K562 (cell line): ENCODE results near the gene MFNG. TPM values are rescaled to one million over a fixed set of nuclear protein-coding genes. Genes with fewer than 3 reads are reported as not detected.

Experiments used
- ATAC-seq: fragments of 200-7000 bp; cut with Tn5 transposase; 3 replicates; pipeline ENCODE4 v1.9.1; 2020; ENCODE audit warnings: moderate library complexity
- BruUV-seq: library from RNA; stranded (reverse); fragments of 400-500 nt; replicated peaks from 2 replicates; lab custom pipeline; 2021; lab: Mats Ljungman, UMichigan
- CTCF ChIA-PET: fragments of 300-600 bp; formaldehyde crosslinking; extraction: SDS; loops from one replicate; lab custom pipeline; 2021; ENCODE audit warnings: low intra/inter-chr PET ratio; lab: Yijun Ruan, JAX
- POLR2A ChIA-PET: fragments of 300-600, 350-650 bp; sonication (Branson Sonifier 250); formaldehyde crosslinking; extraction: SDS; loops from one replicate; lab custom pipeline; 2021; ENCODE audit warnings: antibody characterized with exemption, inconsistent platforms; lab: Yijun Ruan, JAX
- DNase-seq, 4 experiments: peaks; one replicate each; pipeline versions ENCODE4 v3.0.0 to v3.0.0-alpha.2; 2011 to 2018; ENCODE audit warnings: low spot score in 3 of 4, mixed read lengths in 3 of 4; ENCODE audit errors: extremely low read depth in 1 of 4
- FAIRE-seq: peaks from 2 replicates; lab custom pipeline; 2011; peaks lifted over from hg19 to GRCh38; lab: Jason Lieb, UNC
- H2AFZ ChIP-seq: 2 replicates; pipeline ENCODE4 v1.6.0; 2011; ENCODE audit warnings: low read depth, low read length, control low read depth, inconsistent platforms
- H3K27ac ChIP-seq: fragments of 200-600 bp; 3 replicates; pipeline ENCODE4 v1.8.0; 2011; ENCODE audit warnings: low read depth, mild to moderate bottlenecking, control low read depth, inconsistent platforms, low read length, moderate library complexity, mixed read lengths; ENCODE audit errors: extremely low read depth
- H3K27me3 ChIP-seq, 2 experiments: fragments of 300-600 bp in 1 of 2; 2 replicates in 1 of 2; 3 replicates in 1 of 2; pipeline versions ENCODE4 v1.6.0 to v1.8.0; 2011; ENCODE audit warnings: inconsistent platforms in 2 of 2, low read length in 2 of 2, mild to moderate bottlenecking in 1 of 2, mixed read lengths in 1 of 2, moderate library complexity in 1 of 2; ENCODE audit not compliant: control insufficient read depth in 2 of 2, insufficient read depth in 2 of 2
- H3K36me3 ChIP-seq: fragments of 300-600 bp; 3 replicates; pipeline ENCODE4 v1.8.0; 2011; ENCODE audit warnings: mild to moderate bottlenecking, low read length, inconsistent platforms; ENCODE audit not compliant: control insufficient read depth, insufficient read depth
- H3K4me1 ChIP-seq, 2 experiments: fragments of 200-600 bp in 1 of 2; replicated peaks in 1 of 2; 2 replicates in 1 of 2; 3 replicates in 1 of 2; pipeline versions ENCODE4 v1.5.1 to v1.8.0; 2011; ENCODE audit warnings: inconsistent platforms in 2 of 2, low read length in 2 of 2, mild to moderate bottlenecking in 1 of 2, mixed read lengths in 1 of 2, moderate library complexity in 1 of 2; ENCODE audit not compliant: control insufficient read depth in 2 of 2, insufficient read depth in 2 of 2
- H3K4me2 ChIP-seq: 2 replicates; pipeline ENCODE4 v1.6.1; 2011; ENCODE audit warnings: low read length, control low read depth, inconsistent platforms, mixed read lengths; ENCODE audit not compliant: insufficient read depth
- H3K4me3 ChIP-seq: fragments of 200-600 bp; sonication (generic), shearing (Covaris generic); 2 replicates; pipeline ENCODE4 v1.5.1; 2016; ENCODE audit warnings: control low read depth, inconsistent platforms
- H3K79me2 ChIP-seq: fragments of 200-600 bp; 3 replicates; pipeline ENCODE4 v1.8.0; 2011; ENCODE audit warnings: low read length, inconsistent platforms; ENCODE audit not compliant: control insufficient read depth, insufficient read depth
- H3K9ac ChIP-seq, 2 experiments: 2 replicates each; pipeline versions ENCODE4 v1.6.0 to v1.6.1; 2011; ENCODE audit warnings: low read depth in 2 of 2, low read length in 2 of 2, control low read depth in 1 of 2, inconsistent platforms in 1 of 2, mild to moderate bottlenecking in 1 of 2, mixed read lengths in 1 of 2; ENCODE audit not compliant: insufficient read depth in 1 of 2
- H3K9me1 ChIP-seq: one replicate; pipeline ENCODE4 v1.6.0; 2011; ENCODE audit warnings: inconsistent platforms, mild to moderate bottlenecking, low read length, moderate library complexity; ENCODE audit not compliant: control insufficient read depth, insufficient read depth
- H3K9me3 ChIP-seq: replicated peaks from 2 replicates; pipeline ENCODE4 v1.5.1; 2011; ENCODE audit warnings: low read depth, low read length, inconsistent platforms; ENCODE audit not compliant: control insufficient read depth, insufficient read depth
- H4K20me1 ChIP-seq: replicated peaks from 2 replicates; pipeline ENCODE4 v1.6.1; 2011; ENCODE audit warnings: low read length, inconsistent platforms, mixed read lengths; ENCODE audit not compliant: control insufficient read depth, insufficient read depth
- ATF7 ChIP-seq: fragments of 450-650 bp; IDR thresholded peaks from 2 replicates; pipeline ENCODE4 v1.7.1; 2014; ENCODE audit warnings: mild to moderate bottlenecking, moderate library complexity
- ELF2 ChIP-seq: fragments of 250-450 bp; sonication (Bioruptor Pico); IDR thresholded peaks from 2 replicates; pipeline ENCODE4 v1.5.0; 2021; ENCODE audit warnings: mild to moderate bottlenecking
- ESRRA ChIP-seq: fragments of 450-650 bp; IDR thresholded peaks from 2 replicates; pipeline ENCODE4 v1.6.1; 2014; ENCODE audit warnings: low read depth, mild to moderate bottlenecking, moderate library complexity, borderline replicate concordance
- EZH2 ChIP-seq: IDR thresholded peaks from 2 replicates; pipeline ENCODE4 v1.6.1; 2012; ENCODE audit warnings: low read depth, mild to moderate bottlenecking, inconsistent platforms, low read length, borderline replicate concordance
- FOXA1 ChIP-seq: fragments of 450-650 bp; IDR thresholded peaks from 2 replicates; pipeline ENCODE4 v1.6.1; 2016; ENCODE audit warnings: mild to moderate bottlenecking, borderline replicate concordance
- GABPA ChIP-seq: fragments of 200-800 bp; sonication (Bioruptor generic); conservative IDR thresholded peaks from 2 replicates; pipeline ENCODE4 v1.6.1; 2016; ENCODE audit warnings: low read depth, missing genetic modification characterization, missing compliant biosample characterization
- HDAC1 ChIP-seq, 2 experiments: fragments of 450-650 bp; IDR thresholded peaks; 2 replicates each; pipeline ENCODE4 v1.6.1; 2016 to 2017; ENCODE audit warnings: inconsistent platforms in 1 of 2, mild to moderate bottlenecking in 1 of 2, moderate library complexity in 1 of 2
- HIVEP1 ChIP-seq: fragments of 250-450 bp; sonication (Bioruptor Pico); IDR thresholded peaks from 2 replicates; pipeline ENCODE4 v1.4.0; 2020; ENCODE audit warnings: mild to moderate bottlenecking
- KDM1A ChIP-seq, 2 experiments: fragments of 450-650 bp; IDR thresholded peaks; 2 replicates each; pipeline ENCODE4 v1.6.1; 2016; ENCODE audit warnings: mild to moderate bottlenecking in 2 of 2
- KDM4B ChIP-seq, 2 experiments: fragments of 450-650 bp in 1 of 2; sonication (generic) in 1 of 2; IDR thresholded peaks; 2 replicates each; pipeline ENCODE4 v1.6.1; 2016 to 2017; ENCODE audit warnings: borderline replicate concordance in 2 of 2, antibody characterized with exemption in 1 of 2, low read depth in 1 of 2, mild to moderate bottlenecking in 1 of 2
- KLF13 ChIP-seq: fragments of 450-650 bp; IDR thresholded peaks from 2 replicates; pipeline ENCODE4 v1.6.1; 2016; ENCODE audit warnings: missing genetic modification characterization, low read depth, mild to moderate bottlenecking, missing compliant biosample characterization, moderate library complexity, borderline replicate concordance
- MYC ChIP-seq, 2 experiments: fragments of 250-450 bp in 1 of 2; sonication (Bioruptor Pico) in 1 of 2; IDR thresholded peaks; 2 replicates each; pipeline versions ENCODE4 v1.5.1 to v1.6.1; 2012 to 2021; ENCODE audit warnings: low read depth in 2 of 2, borderline replicate concordance in 1 of 2, improper control_type of control experiment in 1 of 2, low read length in 1 of 2, mild to moderate bottlenecking in 1 of 2, moderate library complexity in 1 of 2
- NELFE ChIP-seq: IDR thresholded peaks from 2 replicates; pipeline ENCODE4 v1.6.1; 2011; ENCODE audit warnings: mild to moderate bottlenecking; ENCODE audit not compliant: insufficient read depth, insufficient read length
- PRMT5 ChIP-seq: sonication (generic); formaldehyde crosslinking; IDR thresholded peaks from 2 replicates; pipeline ENCODE4 v1.5.0; 2020; ENCODE audit warnings: missing genetic modification reagents
- RB1 ChIP-seq: fragments of 450-650 bp; IDR thresholded peaks from 2 replicates; pipeline ENCODE4 v1.6.1; 2017; ENCODE audit warnings: low read depth, mild to moderate bottlenecking
- RBM25 ChIP-seq: fragments of 200-400 bp; formaldehyde crosslinking; IDR thresholded peaks from 2 replicates; pipeline ENCODE4 v1.6.1; 2018; ENCODE audit warnings: low read length, low read depth, moderate library complexity; ENCODE audit not compliant: severe bottlenecking
- SMARCA4 ChIP-seq: fragments of 450-650 bp; IDR thresholded peaks from 2 replicates; pipeline ENCODE4 v1.6.1; 2016
- SMARCA5 ChIP-seq: fragments of 450-650 bp; IDR thresholded peaks from 2 replicates; pipeline ENCODE4 v1.6.1; 2016
- SOX6 ChIP-seq: fragments of 450-650 bp; IDR thresholded peaks from 2 replicates; pipeline ENCODE4 v1.6.1; 2014; ENCODE audit warnings: mild to moderate bottlenecking
- THRAP3 ChIP-seq: fragments of 450-650 bp; IDR thresholded peaks from 2 replicates; pipeline ENCODE4 v1.6.1; 2016; ENCODE audit warnings: mild to moderate bottlenecking, inconsistent platforms, borderline replicate concordance
- ZBED1 ChIP-seq: IDR thresholded peaks from 2 replicates; pipeline ENCODE4 v1.6.1; 2014
- ZNF165 ChIP-seq: fragments of 250-450 bp; sonication (Bioruptor Pico); IDR thresholded peaks from 2 replicates; pipeline ENCODE4 v1.4.0; 2020; ENCODE audit warnings: borderline replicate concordance
- ZNF184 ChIP-seq: sonication (generic); formaldehyde crosslinking; IDR thresholded peaks from 2 replicates; pipeline ENCODE4 v1.5.0; 2020; ENCODE audit warnings: missing genetic modification reagents
- ZNF224 ChIP-seq: sonication (generic); formaldehyde crosslinking; IDR thresholded peaks from 2 replicates; pipeline ENCODE4 v1.8.0; 2022; ENCODE audit warnings: mild to moderate bottlenecking, missing genetic modification reagents
- ZNF24 ChIP-seq: fragments of 450-650 bp; IDR thresholded peaks from 2 replicates; pipeline ENCODE4 v1.6.1; 2016
- ZNF699 ChIP-seq: fragments of 250-450 bp; sonication (Bioruptor Pico); IDR thresholded peaks from 2 replicates; pipeline ENCODE4 v1.8.0; 2021; ENCODE audit warnings: mild to moderate bottlenecking, moderate library complexity; ENCODE audit not compliant: insufficient replicate concordance
- WGBS: fragments of 100-300 bp; shearing (Covaris generic); methylation state at CpG from one replicate; pipeline ENCODE4 v1.1.6; 2016; ENCODE audit warnings: low coverage, mixed read lengths; ENCODE audit not compliant: insufficient coverage; ENCODE audit errors: missing lambda C conversion rate; 5-methylcytosine and 5-hydroxymethylcytosine counted together
- in situ Hi-C: fragments of 300-500 bp; cut with MboI; formaldehyde crosslinking; loops from 4 replicates; pipeline ENCODE4 v1.15.0; 2018; ENCODE audit warnings: inconsistent platforms, mixed read lengths
- intact Hi-C: fragments of 100-400 bp; cut with micrococcal nuclease; formaldehyde crosslinking; loops from 2 replicates; pipeline ENCODE4 v1.14.2; 2022
- polyA plus RNA-seq, 8 experiments: library from polyadenylated mRNA; depleted of rRNA in 4 of 8; stranded (reverse) in 5 of 8; unstranded in 3 of 8; fragments of >200 nt; fragmentation: Nextera tagmentation in 2 of 8; fragmentation: Illumina TruSeq in 1 of 8; extraction: Ambion mirVana in 2 of 8; extraction: Trizol in 1 of 8; gene quantifications; 2 replicates each; pipeline versions ENCODE4 v1.2.1 to v1.2.3, GENCODE V29; 2011 to 2014; ENCODE audit warnings: inconsistent platforms in 1 of 8, missing spikeins in 1 of 8
- total RNA-seq, 7 experiments: library from RNA; depleted of rRNA in 6 of 7; stranded (reverse); fragments of >200 nt in 6 of 7; fragmentation: Illumina TruSeq in 2 of 7; extraction: Trizol in 2 of 7; gene quantifications; 2 replicates each; pipeline versions ENCODE4 v1.2.1 to v1.2.3, GENCODE V29; 2011 to 2021; ENCODE audit warnings: low replicate concordance in 1 of 7

The MFNG gene
- total and polyA plus RNA-seq, 9 of the 15 experiments (the other 6 are each of a cell fraction or from before 2014, with no cell fraction given), result 0.13 to 0.73 (median 0.38) TPM; not detected in 4

- no peaks in the 10 kb centered on the region for H3K9me1 ChIP-seq
- FAIRE-seq (no peak), ATAC-seq (no peak), DNase-seq (no peak)
- no peaks in the 10 kb centered on the region for H3K36me3 ChIP-seq
- intact Hi-C loops, result no loop called here
- no peak overlapping the region for H3K9ac ChIP-seq
- H3K4me2 ChIP-seq, result no peak overlapping the region
- H3K27ac ChIP-seq, result no peak overlapping the region
- ChIA-PET POLR2A (interaction anchor here (0.7 kb wide), 1 partner anchor 181 kb away, joined by 3 read pairs; no protein-coding TSS in a partner anchor), CTCF (interaction anchor here (0.6 kb wide), 1 partner anchor 275 kb away, joined by 5 read pairs; no protein-coding TSS in a partner anchor)
- no peak overlapping the region for H2AFZ ChIP-seq
- H4K20me1 ChIP-seq, result no peaks in the 10 kb centered on the region
- H3K4me1 ChIP-seq, result no peaks in the 10 kb centered on the region; a peak in 1 of 5 replicates
- peaks cover 3 to 18% of the 10 kb centered on the region in 2 experiments; a peak in 3 of 5 replicates for H3K27me3 ChIP-seq
- no peak overlapping the region for H3K4me3 ChIP-seq
- no peak for TF ChIP-seq GABPA (tag)
- no peak for TF ChIP-seq SMARCA5
- TF ChIP-seq SMARCA4, result no peak
- TF ChIP-seq ZNF24, result 0 out of 2 replicates have a peak, but pooled peaks have one; percentile 44
- no peak for TF ChIP-seq FOXA1
- no peak for TF ChIP-seq PRMT5 (CRISPR knock-in tag)
- no peak for TF ChIP-seq ELF2 (CRISPR knock-in tag)
- TF ChIP-seq EZH2, result no peak
- no peak for TF ChIP-seq ATF7
- TF ChIP-seq ZBED1, result no peak
- TF ChIP-seq HIVEP1 (CRISPR knock-in tag), result no peak
- TF ChIP-seq HDAC1 (IDR thresholded peaks at IDR 0.05), result no peak
- no peak for TF ChIP-seq MYC (IDR thresholded peaks at IDR 0.05; ENCODE audit: low read depth, low read length)
- TF ChIP-seq MYC (CRISPR knock-in tag; IDR thresholded peaks at IDR 0.05; ENCODE audit: borderline replicate concordance, low read depth), result no peak
- no peak for TF ChIP-seq ZNF224 (CRISPR knock-in tag)
- TF ChIP-seq KDM1A (IDR thresholded peaks at IDR 0.05), result peak in 1 of 2 experiments; percentile 41; a peak in 1 of 4 replicates
- no peak for TF ChIP-seq SOX6
- TF ChIP-seq THRAP3, result no peak
- peak; percentile 69 for TF ChIP-seq RBM25
- TF ChIP-seq KDM4B (IDR thresholded peaks at IDR 0.05; ENCODE audit: borderline replicate concordance in 2 of 2, low read depth in 1 of 2), result no peak
- no peak for TF ChIP-seq KLF13
- no peak for TF ChIP-seq ZNF165
- no peak for TF ChIP-seq RB1
- TF ChIP-seq NELFE, result no peak
- no peak for TF ChIP-seq ZNF184 (CRISPR knock-in tag)
- TF ChIP-seq ZNF699 (CRISPR knock-in tag), result no peak
- peak; percentile 43; the same call in 1 of the 2 replicates for TF ChIP-seq ESRRA
- in situ Hi-C loops, result no loop called here
- under 1% methylated on average over 11 of the region's 11 CpGs for WGBS
- no peaks in the 10 kb centered on the region for H3K9me3 ChIP-seq
- BruUV-seq, result no TSS peak
- H3K79me2 ChIP-seq, result no peaks in the 10 kb centered on the region
Observed at GRCh38 chr22:37474447-37475090, 11.6 kb downstream of the MFNG start.
